Activated naive CD4-positive, alpha-beta T cell treated with Interleukin-2 at 50 U/mL for 16 hours (primary cell): Measurements from ENCODE around the gene GABRD.

ENCODE experiments used
- DNase-seq: peaks from one replicate; pipeline ENCODE4 v3.0.0-alpha.2; 2020

GABRD gene

GRCh38 chr1:2056955-2057590 lies 37.9 kb downstream of the GABRD start:
- no peak for DNase-seq

GRCh38 chr1:2059290-2059953 lies 40.3 kb downstream of the GABRD start:
- DNase-seq, result no peak

- DNase-seq, result no peak
These were observed 40.9 kb downstream of the GABRD start for GRCh38 chr1:2060072-2060471.

GRCh38 chr1:2060535-2060934 lies 41.4 kb downstream of the GABRD start:
- DNase-seq, result no peak

- DNase-seq, result no peak
These were observed 42.1 kb downstream of the GABRD start for GRCh38 chr1:2061065-2061778.

GRCh38 chr1:2065699-2066098 lies 46.6 kb downstream of the GABRD start:
- no peak for DNase-seq

- DNase-seq, result no peak
These were observed 48.2 kb downstream of the GABRD start for GRCh38 chr1:2067393-2067792.

GRCh38 chr1:2067981-2068380 lies 48.8 kb downstream of the GABRD start:
- no peak for DNase-seq

- DNase-seq, result no peak
These were observed 49.8 kb downstream of the GABRD start for GRCh38 chr1:2068951-2069350.

GRCh38 chr1:2070016-2070415 lies 50.9 kb downstream of the GABRD start:
- no peak for DNase-seq

GRCh38 chr1:2070800-2071530 lies 51.8 kb downstream of the GABRD start:
- DNase-seq, result no peak

GRCh38 chr1:2072109-2072806 lies 53.1 kb downstream of the GABRD start:
- DNase-seq, result no peak

GRCh38 chr1:2072891-2073290 lies 53.7 kb downstream of the GABRD start:
- no peak for DNase-seq

- no peak for DNase-seq
These were observed 54.5 kb downstream of the GABRD start for GRCh38 chr1:2073382-2074230.

GRCh38 chr1:2074396-2074795 lies 55.3 kb downstream of the GABRD start:
- no peak for DNase-seq

GRCh38 chr1:2074944-2075740 lies 56.0 kb downstream of the GABRD start:
- no peak for DNase-seq

GRCh38 chr1:2076826-2077225 lies 57.7 kb downstream of the GABRD start:
- DNase-seq, result no peak

GRCh38 chr1:2078170-2078569 lies 59.0 kb downstream of the GABRD start:
- no peak for DNase-seq

GRCh38 chr1:2079396-2080085 lies 60.4 kb downstream of the GABRD start:
- no peak for DNase-seq

GRCh38 chr1:2080140-2080539 lies 61.0 kb downstream of the GABRD start:
- no peak for DNase-seq
